Right kidney (tissue), 1 donor: ENCODE measurements around the gene HIVEP3.
"Not testable (repeated sequence)": the region's sequence is repeated elsewhere in the genome, so short reads cannot be mapped to it uniquely, and the experiment has no call there.

Source experiments
- DNase-seq: peaks from one replicate; pipeline ENCODE4 v3.0.0-alpha.2; 2016

Gene HIVEP3

GRCh38 chr1:41580021-41580420 lies 338.7 kb downstream of the HIVEP3 start:
- DNase-seq = no peak

DNA sequence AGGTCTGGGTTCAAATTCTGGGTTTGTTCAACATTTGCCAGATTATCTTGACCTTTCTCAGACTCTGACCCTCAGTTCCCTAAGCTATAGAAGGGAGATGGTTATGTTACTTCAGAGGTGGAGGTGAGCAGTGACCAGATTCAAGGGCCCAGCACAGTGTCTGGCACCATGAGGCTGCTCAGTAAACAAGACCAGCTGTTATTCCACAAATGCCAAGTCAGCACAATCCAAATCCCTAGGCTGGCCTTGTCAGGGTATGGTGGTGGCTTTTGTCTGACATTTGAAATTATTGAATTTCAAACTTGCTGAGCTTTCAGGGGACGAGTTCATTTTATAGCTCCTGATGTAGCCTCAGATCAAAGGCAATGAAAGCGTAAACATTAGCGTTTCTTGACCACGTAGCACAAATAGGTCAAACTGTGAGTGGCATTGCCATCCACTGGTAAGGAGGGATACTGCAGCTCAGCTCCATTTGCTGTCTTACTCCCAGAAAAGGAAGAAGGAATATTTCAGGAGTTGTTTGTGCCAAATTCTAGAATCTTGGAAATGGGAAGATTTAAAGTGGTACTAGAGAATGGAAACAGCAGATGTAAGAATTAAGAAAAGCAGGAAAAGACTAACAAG lies 339.9 kb downstream of the HIVEP3 start:
- DNase-seq = no peak

GRCh38 chr1:41576620-41577019 lies 342.1 kb downstream of the HIVEP3 start:
- no peak for DNase-seq

DNA sequence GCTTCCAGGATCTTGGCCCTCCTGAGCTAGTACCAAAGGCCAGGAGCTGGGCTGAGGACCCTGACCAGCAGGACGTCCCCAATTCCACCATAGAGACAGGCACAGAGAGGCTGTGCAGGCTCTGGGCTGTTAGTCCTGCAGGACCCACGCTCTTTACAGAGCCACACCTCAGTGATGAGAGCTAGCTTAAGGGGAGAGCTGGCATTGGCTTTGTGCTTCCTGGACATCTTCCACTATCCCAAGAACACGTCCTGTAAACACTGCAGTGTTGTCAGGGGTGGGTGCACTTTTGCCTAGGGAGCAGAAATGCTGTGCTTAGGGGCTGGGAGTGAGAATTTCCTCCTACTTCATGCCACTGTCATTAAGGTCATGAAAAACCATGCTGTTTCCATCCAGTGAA lies 342.5 kb downstream of the HIVEP3 start:
- DNase-seq = no peak

- no peak for DNase-seq
Observed at GRCh38 chr1:41574842-41575241, 343.9 kb downstream of the HIVEP3 start.

GRCh38 chr1:41573785-41574713 lies 344.7 kb downstream of the HIVEP3 start:
- DNase-seq = peak; percentile 54

DNA sequence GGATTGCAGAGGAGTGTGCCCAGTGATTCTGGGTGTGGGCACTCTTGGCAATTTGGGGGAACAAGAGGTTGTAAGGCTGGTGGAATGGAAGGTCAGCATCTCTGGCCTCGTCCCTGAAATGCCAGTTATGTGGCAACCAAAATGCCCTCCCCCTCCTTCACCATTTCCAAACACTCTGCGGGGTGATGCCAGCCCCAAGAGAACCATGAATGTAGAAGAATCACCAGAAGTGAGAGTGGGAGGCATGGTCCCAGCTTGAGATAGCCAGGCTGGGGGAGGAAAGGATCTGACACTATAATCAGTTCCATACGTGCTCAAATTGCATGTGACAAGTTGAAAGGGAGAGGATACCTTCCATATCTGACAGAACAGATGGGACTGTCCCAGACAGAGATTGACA lies 345.5 kb downstream of the HIVEP3 start:
- no peak for DNase-seq

GRCh38 chr1:41572224-41572623 lies 346.5 kb downstream of the HIVEP3 start:
- DNase-seq = no peak

DNA sequence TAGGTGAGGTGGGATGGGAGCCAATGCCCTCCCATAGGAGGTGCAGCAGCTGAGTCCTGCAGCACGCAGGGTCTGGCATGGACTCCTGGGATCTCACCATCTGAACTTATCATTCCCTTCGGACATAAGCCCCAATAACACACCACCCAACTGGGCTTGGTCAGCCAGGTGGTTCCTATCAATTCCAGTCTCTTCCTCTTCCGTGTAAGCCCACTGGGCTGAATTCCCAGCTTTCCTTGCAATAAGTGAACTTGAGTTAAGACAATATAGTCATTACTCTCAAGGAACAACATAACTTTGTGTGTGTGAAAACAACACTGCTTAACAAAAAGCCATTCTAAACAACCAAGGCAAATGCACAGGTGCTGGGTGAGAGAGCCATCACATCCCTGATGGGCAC lies 347.7 kb downstream of the HIVEP3 start:
- DNase-seq = no peak

DNA sequence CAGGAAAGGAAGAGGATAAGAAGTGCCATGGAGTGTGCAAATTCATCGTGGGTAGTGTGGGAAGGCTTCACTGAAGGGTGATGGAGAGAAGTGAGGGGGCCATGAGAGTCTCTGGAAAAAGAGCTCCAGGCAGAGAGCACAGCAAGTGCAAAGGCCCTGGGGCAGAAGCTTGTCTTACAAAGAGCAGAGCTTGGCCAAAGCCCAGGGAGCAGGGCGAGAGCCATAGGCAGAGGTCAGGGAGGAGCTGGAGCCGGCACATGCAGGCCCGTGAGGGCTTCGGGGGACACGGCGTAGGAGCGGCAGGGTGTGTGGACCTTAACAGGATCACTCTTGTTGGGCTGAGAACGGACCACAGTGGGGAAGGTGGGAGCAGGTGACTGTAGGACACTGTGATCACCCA lies 350.5 kb downstream of the HIVEP3 start:
- no peak for DNase-seq

GRCh38 chr1:41566969-41567368 lies 351.8 kb downstream of the HIVEP3 start:
- DNase-seq = no peak

DNA sequence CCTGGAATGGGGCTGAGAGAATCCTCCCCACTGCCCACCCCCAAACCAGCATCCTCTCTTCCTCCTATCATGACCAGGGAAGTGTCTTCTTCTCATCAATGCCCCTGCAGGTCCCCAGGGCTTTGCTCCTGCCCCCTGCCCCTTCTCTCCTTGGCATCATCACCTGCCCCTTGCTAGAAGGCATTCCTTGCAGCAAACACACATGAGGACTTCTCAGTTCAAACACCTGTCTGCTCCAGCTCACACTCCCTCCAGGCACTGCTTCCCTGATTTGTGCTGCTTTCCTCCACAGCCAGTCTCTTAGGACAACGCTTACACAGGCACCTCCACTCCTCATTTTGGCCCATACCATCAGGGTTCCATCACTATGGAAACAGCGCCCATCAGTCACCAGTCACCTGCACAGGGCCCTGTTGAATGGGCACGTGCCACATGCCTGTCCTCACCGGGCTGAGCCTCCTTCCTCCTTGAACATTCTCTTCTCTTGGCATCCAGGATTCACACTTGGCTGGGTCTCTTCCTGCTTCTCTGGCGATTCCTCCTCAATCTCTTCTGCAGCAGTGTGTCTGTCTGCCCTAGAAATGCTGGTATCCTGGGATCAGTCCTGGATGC lies 352.3 kb downstream of the HIVEP3 start:
- DNase-seq = no peak

- no peak for DNase-seq
Observed at GRCh38 chr1:41564741-41565475, 353.8 kb downstream of the HIVEP3 start.

GRCh38 chr1:41562328-41562727 lies 356.4 kb downstream of the HIVEP3 start:
- DNase-seq = no peak

DNA sequence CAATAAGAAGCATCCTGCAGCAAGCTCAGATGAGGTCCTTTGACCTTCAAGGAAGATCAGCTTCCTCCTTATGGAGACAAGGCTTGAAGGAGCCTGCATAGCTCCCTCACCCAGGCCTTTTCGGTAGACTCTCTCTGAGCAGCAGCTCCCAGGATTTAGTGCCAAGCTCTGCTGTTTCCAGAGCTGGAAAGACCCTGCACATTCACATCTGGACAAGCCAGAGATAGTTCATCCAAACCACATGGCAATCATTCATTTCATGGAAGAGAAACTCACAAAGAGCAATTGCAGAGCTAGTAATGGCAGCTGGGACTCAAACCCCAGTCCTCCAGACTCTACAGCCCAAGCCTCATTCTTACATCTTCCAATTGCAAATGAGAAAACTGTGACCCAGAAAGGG lies 357.8 kb downstream of the HIVEP3 start:
- DNase-seq = no peak

DNA sequence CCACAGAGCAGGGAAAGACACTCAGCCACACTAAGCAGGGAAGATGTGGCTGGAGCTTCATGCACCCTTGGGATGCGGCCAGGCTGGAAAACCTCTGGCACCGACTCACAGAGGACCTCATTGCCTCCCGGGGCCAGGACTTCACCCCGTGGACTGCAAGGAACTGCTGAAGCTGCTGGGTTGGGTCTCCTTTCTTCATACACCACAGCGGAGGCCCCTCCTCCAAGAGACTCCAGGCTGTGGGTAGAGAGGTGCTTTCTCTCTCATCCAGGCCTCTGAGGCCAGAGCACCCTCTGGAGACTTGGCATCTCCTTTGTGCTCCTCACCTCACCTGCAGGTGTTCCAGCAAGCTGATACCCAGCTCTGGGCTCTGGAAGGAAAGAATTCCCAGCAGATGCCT lies 358.2 kb downstream of the HIVEP3 start:
- DNase-seq = no peak

DNA sequence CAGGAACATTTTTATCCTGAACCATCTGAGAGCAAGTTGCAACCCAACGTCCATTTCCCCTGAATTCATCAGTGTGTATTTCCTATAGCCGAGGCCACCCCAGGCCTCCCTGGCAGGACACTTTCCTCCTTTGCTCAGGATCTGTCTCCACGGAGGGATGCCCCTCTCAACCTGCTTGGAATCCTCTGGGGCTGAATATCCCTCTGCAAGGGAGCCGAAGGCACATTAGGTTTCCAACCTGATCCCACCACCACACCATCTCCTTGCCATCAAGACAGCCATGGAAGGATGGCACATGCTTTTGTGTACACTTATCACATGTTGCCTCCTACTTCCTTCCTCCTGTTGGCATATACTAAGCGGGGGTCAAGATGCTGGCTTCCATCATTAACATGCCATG lies 359.4 kb downstream of the HIVEP3 start:
- no peak for DNase-seq

GRCh38 chr1:41558761-41559171 lies 360.0 kb downstream of the HIVEP3 start:
- DNase-seq = no peak

GRCh38 chr1:41557751-41558455 lies 360.8 kb downstream of the HIVEP3 start:
- no peak for DNase-seq

DNA sequence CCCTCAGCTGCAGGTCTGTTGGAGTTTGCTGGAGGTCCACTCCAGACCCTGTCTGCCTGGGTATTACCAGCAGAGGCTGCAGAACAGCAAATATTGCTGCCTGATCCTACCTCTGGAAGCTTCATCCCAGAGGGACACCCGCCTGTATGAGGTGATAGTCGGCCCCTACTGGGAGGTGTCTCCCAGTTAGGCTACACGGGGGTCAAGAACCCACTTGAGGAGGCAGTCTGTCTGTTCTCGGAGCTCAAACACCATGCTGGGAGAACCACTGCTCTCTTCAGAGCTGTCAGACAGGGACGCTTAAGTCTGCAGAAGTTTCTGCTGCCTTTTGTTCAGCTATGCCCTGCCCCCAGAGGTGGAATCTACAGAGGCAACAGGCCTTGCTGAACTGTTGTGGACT lies 364.0 kb downstream of the HIVEP3 start:
- DNase-seq = not testable (repeated sequence)

GRCh38 chr1:41547781-41548560 lies 370.8 kb downstream of the HIVEP3 start:
- DNase-seq = no peak
